ENCODE results near the gene LLGL2.

LLGL2 gene

DNA sequence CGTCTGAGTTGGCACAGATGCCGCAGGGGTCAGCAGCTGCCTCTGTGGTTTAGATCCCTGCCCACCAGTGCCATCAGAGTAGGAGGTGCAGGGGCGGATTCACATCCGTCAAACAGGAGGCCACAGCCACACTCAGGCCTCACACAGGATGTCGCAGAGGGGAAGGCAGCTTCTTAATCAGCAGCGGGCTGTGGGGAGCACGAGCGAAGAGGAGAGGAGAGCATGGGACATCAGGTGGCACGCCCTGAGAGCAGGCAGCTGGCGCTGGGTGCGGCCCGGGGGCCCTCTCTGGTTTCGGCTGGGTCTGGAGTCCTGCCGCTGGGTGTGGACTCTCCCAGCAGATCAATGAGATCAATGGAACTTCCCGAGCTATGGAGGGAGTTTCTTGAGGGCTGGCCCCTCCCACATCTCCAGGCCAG, 9.6 kb downstream of the LLGL2 start:
- no peak overlapping the region for H3K4me3 ChIP-seq (replicated peaks; ENCODE audit: low read depth, low read length)
- DNase-seq (ENCODE audit: extremely low read depth, low read depth), result no peak
- TF ChIP-seq, protein P1, sequence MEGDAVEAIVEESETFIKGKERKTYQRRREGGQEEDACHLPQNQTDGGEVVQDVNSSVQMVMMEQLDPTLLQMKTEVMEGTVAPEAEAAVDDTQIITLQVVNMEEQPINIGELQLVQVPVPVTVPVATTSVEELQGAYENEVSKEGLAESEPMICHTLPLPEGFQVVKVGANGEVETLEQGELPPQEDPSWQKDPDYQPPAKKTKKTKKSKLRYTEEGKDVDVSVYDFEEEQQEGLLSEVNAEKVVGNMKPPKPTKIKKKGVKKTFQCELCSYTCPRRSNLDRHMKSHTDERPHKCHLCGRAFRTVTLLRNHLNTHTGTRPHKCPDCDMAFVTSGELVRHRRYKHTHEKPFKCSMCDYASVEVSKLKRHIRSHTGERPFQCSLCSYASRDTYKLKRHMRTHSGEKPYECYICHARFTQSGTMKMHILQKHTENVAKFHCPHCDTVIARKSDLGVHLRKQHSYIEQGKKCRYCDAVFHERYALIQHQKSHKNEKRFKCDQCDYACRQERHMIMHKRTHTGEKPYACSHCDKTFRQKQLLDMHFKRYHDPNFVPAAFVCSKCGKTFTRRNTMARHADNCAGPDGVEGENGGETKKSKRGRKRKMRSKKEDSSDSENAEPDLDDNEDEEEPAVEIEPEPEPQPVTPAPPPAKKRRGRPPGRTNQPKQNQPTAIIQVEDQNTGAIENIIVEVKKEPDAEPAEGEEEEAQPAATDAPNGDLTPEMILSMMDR (IDR thresholded peaks at IDR 0.05; ENCODE audit: low read depth, low read length, missing control alignments), result no peak

DNA sequence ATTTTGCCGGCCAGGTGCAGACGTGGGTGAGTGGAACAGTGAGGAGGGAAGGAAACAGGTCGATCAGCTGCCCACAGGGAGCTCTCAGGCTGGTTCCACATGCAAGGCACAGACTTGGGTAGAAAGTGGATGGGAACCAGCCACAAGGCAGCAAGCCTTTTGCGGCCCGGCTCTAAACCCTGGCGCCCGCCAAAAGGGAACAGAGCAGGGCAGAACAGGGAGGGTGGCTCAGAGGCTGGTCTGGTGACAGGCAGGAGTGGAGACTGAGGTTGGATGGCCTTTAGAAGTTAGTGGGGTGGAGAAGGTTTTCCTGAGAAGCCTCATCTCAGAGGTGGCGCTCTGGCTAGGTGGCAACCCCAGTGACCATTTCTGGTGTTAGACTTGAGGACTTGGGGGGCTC, 10.4 kb downstream of the LLGL2 start:
- no peak overlapping the region for H3K4me3 ChIP-seq (replicated peaks; ENCODE audit: low read depth, low read length)
- TF ChIP-seq, protein P1 (IDR thresholded peaks at IDR 0.05; ENCODE audit: low read depth, low read length, missing control alignments), result no peak
- DNase-seq (ENCODE audit: extremely low read depth, low read depth), result no peak

DNA sequence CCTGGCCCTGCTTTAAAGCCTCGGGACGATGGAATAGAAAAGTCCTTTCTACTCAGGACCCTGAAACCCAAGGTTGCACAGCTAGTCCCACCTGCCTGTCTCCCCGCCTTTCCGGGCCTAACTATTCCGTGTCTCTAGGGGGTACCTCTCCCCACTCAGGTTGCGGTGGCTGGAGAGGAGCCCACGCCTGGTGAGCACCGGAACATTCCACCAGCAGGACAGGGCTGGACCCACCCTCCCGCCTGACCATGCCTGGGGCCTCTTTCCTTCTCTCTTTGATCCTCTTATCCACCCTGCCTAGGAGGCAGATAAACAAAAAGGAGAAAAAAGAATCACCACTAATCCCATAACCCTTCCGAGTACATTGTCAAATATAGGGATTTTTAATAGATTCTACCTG, 10.9 kb downstream of the LLGL2 start:
- TF ChIP-seq, protein P1 (IDR thresholded peaks at IDR 0.05; ENCODE audit: low read depth, low read length, missing control alignments), result no peak
- no peak overlapping the region for H3K4me3 ChIP-seq (replicated peaks; ENCODE audit: low read depth, low read length)
- DNase-seq (ENCODE audit: extremely low read depth, low read depth), result no peak

DNA sequence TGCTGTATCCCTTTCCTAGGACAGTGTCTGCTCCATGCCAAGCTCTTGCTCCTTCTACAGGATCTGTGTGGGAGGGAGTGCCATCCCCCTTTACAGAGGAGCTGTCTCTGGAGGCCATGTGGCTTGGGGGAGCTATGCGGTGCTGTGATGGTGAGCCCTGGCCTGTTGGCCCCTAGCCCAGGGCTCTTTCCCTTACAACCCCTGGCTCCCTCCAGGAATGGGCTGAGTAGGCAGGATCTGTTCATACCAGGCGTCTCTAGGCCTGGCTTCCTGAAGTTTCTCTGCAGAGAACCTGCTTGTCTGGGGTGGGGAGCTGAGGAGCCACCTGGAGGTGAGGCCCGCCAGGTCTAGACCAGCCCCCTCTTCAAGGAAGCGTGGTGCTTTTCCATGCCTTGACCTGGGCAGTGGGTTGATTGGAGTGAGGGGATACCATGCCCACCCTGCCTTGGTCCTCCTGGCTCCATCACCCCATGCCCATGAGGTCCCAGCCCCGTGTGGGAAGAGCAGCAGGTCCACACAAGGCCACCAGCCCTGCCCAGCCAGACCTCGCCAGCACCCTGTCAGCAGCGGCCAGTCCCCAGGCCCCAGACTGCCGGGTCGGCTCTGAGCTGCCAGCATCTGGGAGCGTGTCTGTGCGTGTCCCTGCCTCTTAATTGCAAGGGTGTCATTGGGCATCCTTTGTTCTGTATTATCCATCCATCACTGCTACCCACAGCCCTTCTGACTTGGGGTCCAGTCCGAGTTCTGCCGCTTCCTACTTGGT, 14.7 kb downstream of the LLGL2 start:
- no peak for DNase-seq (ENCODE audit: extremely low read depth, low read depth)
- TF ChIP-seq, protein P1 (IDR thresholded peaks at IDR 0.05; ENCODE audit: low read depth, low read length, missing control alignments), result no peak

DNA sequence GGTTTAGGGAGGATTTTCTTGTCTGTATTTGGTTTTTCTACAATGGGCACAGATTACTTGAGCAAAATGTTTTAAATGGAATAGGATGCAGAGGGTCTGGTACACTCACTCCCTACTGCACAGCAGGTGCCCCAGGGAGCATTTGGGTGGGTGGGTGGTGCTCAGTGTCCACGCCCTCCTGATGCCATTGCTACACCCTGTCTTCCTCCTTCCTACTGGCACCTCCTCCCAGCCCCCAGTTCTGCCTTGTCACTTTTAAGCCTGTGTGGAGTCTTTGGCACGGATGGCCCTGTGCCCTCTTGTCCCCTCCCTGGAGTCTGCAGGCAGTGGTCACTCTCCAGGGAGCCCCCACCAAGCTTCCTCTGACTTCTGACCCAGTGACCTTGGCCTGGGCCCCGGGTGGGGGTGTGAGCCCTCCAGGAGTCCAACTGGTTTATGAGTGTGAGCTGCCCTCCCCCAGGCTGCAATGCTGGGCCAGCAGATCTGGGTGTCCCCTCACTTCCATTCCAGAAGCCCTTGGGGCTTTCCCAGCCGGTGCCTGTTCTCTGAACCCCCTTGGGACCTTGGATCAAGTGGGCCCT, 15.5 kb downstream of the LLGL2 start:
- H3K4me3 ChIP-seq (replicated peaks; ENCODE audit: low read depth, low read length), result no peak overlapping the region
- TF ChIP-seq, protein P1 (IDR thresholded peaks at IDR 0.05; ENCODE audit: low read depth, low read length, missing control alignments), result no peak
- no peak for DNase-seq (ENCODE audit: extremely low read depth, low read depth)

More for the DNA sequence above, 14.7 kb downstream of the LLGL2 start:
- H3K4me3 ChIP-seq (replicated peaks; ENCODE audit: low read depth, low read length), result no peak overlapping the region

DNA sequence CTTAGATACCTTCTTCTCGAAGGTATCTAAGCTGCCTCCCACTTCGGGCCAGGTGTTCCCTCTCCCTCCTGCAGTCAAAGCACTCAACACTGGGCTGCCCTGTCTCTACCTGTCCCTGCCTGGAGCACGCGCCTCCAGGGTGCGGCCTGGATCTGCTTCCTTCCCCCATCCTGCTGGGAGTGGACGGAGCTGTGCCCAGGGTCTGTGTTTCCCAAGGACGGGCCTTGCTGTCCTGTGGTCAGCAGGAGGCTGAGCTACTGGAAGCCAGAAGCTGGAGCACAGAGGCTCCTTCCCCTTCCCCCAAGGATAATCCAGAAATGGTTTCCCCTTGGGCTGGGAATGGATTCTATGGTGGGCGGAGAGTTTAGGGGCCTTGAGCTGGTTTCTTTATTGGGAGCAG, 16.7 kb downstream of the LLGL2 start:
- TF ChIP-seq, protein P1 (IDR thresholded peaks at IDR 0.05; ENCODE audit: low read depth, low read length, missing control alignments), result no peak
- no peak overlapping the region for H3K4me3 ChIP-seq (replicated peaks; ENCODE audit: low read depth, low read length)
- DNase-seq (ENCODE audit: extremely low read depth, low read depth), result no peak
